Measurements from ENCODE around the gene TRIM10. TPM values are rescaled to one million over a fixed set of nuclear protein-coding genes. Genes with fewer than 3 reads are reported as not detected.

Gene TRIM10
- total and polyA plus RNA-seq, 2 experiments from 2014 or later = 0.31 TPM; not detected in 1

GRCh38 chr6:30129265-30130178, 31.5 kb downstream of the TRIM10 start:
- Mint-ChIP-seq H3K36me3 (ENCODE audit: low read depth) (no peaks in the 10 kb centered on the region), H3K9me3 (no peaks in the 10 kb centered on the region), H3K4me3 (no peak overlapping the region), H3K27me3 (ENCODE audit: insufficient read depth, low read depth, poor library complexity) (peaks cover 56% of the 10 kb centered on the region), H3K4me1 (peaks cover 3% of the 10 kb centered on the region; the same call in 2 of the 3 replicates), H3K27ac (no peak overlapping the region)
- Histone ChIP-seq H3K36me3 (ENCODE audit: insufficient read depth) (no peaks in the 10 kb centered on the region), H3K4me2 (no peak overlapping the region), H3K4me1 (ENCODE audit: insufficient read depth) (peaks cover 4% of the 10 kb centered on the region; the same call in 1 of the 2 replicates), H2AFZ (no peak overlapping the region), H3K9me2 (ENCODE audit: insufficient read depth) (no peaks in the 10 kb centered on the region), H3K79me2 (replicated peaks; ENCODE audit: insufficient read depth) (no peaks in the 10 kb centered on the region), H3F3A (replicated peaks; ENCODE audit: low read depth) (no peaks in the 10 kb centered on the region), H3K27me3 (ENCODE audit: insufficient read depth) (peaks cover 84% of the 10 kb centered on the region), H3K4me3 (no peak overlapping the region), H3K27ac (ENCODE audit: low read depth) (no peak overlapping the region), H4K20me1 (replicated peaks; ENCODE audit: insufficient read depth) (0 out of 2 replicates have a peak, but pooled peaks cover 2% of the 10 kb centered on the region)
- DNase-seq (ENCODE audit: low spot score) = no peak
- TF ChIP-seq ZNF331 (CRISPR knock-in tag; IDR thresholded peaks at IDR 0.05; ENCODE audit: low read depth) (no peak), NANOG (IDR thresholded peaks at IDR 0.05; ENCODE audit: borderline replicate concordance) (no peak), ZNF114 (CRISPR knock-in tag; IDR thresholded peaks at IDR 0.05) (no peak), JUNB (IDR thresholded peaks at IDR 0.05; ENCODE audit: unreplicated experiment) (no peak), STAT1 (IDR thresholded peaks at IDR 0.05; ENCODE audit: unreplicated experiment) (no peak), CTCF (conservative IDR thresholded peaks at IDR 0.05; ENCODE audit: low read depth in 2 of 2) (no peak), REST (IDR thresholded peaks at IDR 0.05; ENCODE audit: unreplicated experiment) (no peak), ZNF462 (CRISPR knock-in tag; IDR thresholded peaks at IDR 0.05) (no peak), POLR2AphosphoS5 (IDR thresholded peaks at IDR 0.05; ENCODE audit: low read depth) (no peak), ETS1 (IDR thresholded peaks at IDR 0.05) (no peak), EZH2phosphoT487 (IDR thresholded peaks at IDR 0.05; ENCODE audit: unreplicated experiment) (no peak), EZH2 (IDR thresholded peaks at IDR 0.05; ENCODE audit: low read depth, unreplicated experiment) (no peak), CREB1 (CRISPR knock-in tag; IDR thresholded peaks at IDR 0.05; ENCODE audit: low read depth) (no peak)
- ATAC-seq = no peak

All from GM23338 (cell line).